Stimulated activated CD8-positive, alpha-beta memory T cell treated with anti-CD3 and anti-CD28 coated beads, Interleukin-15, amount 100 ng/mL, for 1 hour (primary cell): Measurements from ENCODE around the gene HELB.

Source experiments
- DNase-seq: peaks from one replicate; pipeline ENCODE4 v3.0.0-alpha.2; 2020; ENCODE audit warnings: low read depth

Gene HELB

GRCh38 chr12:66365718-66366490 is 63.6 kb downstream of the HELB start:
- DNase-seq, result no peak

- DNase-seq, result no peak
Measured at GRCh38 chr12:66367015-66367667, 64.8 kb downstream of the HELB start.

DNA sequence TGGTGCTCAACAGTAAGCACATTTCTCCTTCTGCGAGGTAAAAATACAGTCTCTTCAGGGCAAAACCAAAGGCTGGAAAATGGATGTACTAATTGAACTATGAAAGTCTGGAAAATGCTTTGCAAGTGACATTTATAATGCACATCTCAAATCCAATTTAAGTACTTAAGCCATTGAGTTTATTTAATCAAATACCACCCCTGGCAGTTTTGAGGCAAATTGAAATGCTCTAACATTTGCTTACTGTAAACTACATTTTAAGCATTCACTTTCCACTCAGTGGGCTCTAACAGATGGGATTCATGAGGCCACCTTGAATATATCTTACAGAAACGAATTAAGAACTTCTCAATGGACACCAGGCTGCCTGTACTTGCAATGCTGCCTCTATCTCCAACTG is 69.7 kb downstream of the HELB start:
- no peak for DNase-seq

GRCh38 chr12:66375560-66375959 is 73.3 kb downstream of the HELB start:
- DNase-seq, result no peak

- DNase-seq, result no peak
Measured at GRCh38 chr12:66379616-66380015, 77.3 kb downstream of the HELB start.

DNA sequence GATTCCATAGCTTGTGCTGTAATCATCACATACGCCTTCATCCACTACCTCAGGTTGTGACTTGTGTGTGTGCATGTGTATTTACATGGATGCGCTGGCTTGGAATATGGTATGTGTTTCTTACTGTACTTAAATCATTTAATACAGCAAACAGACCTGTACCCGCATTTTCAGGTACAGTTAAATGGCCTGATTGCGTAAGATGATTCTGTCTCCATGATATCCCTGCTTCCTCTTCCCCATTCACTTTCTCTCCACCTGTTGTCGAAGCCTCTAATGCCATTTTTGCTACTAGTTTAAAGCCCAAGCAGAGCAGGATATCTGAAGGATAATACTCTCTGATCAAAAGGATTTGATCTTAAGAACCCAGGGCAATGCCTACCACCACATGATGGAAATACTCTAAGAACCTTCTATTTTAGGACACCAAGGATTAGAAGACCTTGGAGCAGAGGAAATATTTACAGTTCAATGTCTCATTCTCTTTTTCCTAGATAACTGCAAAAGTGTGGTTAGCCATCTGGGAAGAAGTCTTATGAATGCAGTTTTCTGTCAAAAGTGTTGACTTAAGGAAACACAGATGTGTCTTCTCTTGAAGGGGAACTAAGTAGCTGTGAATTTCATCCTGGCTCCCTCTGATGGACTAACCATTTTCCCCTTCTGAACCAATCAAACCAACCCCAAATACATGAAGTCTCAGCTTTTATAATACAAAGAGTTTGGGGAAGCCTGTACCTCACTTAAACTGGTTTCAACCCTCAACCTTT is 78.7 kb downstream of the HELB start:
- no peak for DNase-seq

- no peak for DNase-seq
Measured at GRCh38 chr12:66387117-66387516, 84.8 kb downstream of the HELB start.
